ENCODE data around the gene DUSP10.

GRCh38 chr1:221692643-221693042, 49.2 kb downstream of the DUSP10 start:
- TF ChIP-seq, protein P1, sequence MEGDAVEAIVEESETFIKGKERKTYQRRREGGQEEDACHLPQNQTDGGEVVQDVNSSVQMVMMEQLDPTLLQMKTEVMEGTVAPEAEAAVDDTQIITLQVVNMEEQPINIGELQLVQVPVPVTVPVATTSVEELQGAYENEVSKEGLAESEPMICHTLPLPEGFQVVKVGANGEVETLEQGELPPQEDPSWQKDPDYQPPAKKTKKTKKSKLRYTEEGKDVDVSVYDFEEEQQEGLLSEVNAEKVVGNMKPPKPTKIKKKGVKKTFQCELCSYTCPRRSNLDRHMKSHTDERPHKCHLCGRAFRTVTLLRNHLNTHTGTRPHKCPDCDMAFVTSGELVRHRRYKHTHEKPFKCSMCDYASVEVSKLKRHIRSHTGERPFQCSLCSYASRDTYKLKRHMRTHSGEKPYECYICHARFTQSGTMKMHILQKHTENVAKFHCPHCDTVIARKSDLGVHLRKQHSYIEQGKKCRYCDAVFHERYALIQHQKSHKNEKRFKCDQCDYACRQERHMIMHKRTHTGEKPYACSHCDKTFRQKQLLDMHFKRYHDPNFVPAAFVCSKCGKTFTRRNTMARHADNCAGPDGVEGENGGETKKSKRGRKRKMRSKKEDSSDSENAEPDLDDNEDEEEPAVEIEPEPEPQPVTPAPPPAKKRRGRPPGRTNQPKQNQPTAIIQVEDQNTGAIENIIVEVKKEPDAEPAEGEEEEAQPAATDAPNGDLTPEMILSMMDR (IDR thresholded peaks at IDR 0.05), result no peak
- no peak for TF ChIP-seq TEAD1 (CRISPR knock-in tag; IDR thresholded peaks at IDR 0.05)
